GM18511 (cell line): ENCODE measurements around the gene ATG2B.
"Not testable (repeated sequence)": the region's sequence is repeated elsewhere in the genome, so short reads cannot be mapped to it uniquely, and the experiment has no call there.

ENCODE experiments used
- ATAC-seq: cut with Tn5 transposase; IDR thresholded peaks from one replicate; pipeline ENCODE4 v1.9.1; 2021; ENCODE audit warnings: mild to moderate bottlenecking, moderate library complexity; ENCODE audit not compliant: unreplicated experiment

The ATG2B gene

GRCh38 chr14:96373538-96373937, 10.4 kb upstream of the ATG2B start:
- ATAC-seq: no peak

- no peak for ATAC-seq
Observed at GRCh38 chr14:96370528-96370927, 7.4 kb upstream of the ATG2B start.

- no peak for ATAC-seq
Observed at GRCh38 chr14:96368534-96368933, 5.4 kb upstream of the ATG2B start.

DNA sequence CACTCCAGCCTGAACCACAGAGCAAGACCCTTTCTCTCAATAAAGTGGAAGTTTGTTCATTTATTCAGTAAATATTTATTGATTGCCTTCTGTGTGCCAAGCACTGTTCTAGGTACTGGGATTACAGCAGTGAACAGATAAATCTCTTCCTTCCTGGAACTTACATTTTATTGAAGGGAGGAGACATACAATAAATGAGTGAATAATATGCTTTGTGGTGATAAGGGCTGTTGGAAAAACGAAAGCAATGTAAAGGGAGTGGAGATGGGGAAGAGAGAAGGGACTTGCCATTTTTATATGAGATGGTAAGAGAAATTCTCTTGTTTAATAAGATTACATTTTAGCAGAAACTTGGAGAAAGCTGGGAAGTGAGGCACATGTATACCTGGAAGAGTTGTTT, 1.8 kb upstream of the ATG2B start:
- ATAC-seq: no peak

DNA sequence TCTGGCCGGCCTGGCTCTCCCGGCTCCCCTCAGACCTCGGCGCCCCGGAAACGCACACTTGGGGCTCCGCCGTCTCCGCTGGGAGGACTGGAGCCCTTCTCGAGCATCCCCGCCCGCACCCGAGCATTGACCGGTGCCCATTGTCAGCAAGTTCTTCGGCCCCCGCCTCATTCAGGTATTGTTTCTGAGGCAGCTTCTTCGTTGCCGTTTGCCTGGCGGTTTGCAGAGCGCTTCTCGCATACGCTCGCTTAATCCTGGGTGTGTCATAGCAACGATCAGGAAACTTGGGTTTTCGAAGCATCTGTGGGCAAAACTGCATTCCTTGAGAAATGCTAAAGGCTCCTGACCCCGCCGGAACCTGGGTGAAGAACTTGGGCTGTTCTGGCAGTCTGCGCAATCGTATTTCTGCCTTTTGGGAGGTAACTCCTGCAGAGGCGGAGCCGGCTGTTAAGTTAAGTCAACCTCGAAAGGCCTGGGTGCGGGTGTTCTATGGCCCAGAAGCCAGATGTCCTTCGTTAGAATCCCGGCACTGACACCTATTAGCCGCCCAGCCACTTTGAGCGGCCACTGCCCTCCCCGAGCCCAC, 703 bp upstream of the ATG2B start:
- ATAC-seq: peak; percentile 41

GRCh38 chr14:96362071-96362964, 823 bp downstream of the ATG2B start:
- peak; percentile 16 for ATAC-seq

DNA sequence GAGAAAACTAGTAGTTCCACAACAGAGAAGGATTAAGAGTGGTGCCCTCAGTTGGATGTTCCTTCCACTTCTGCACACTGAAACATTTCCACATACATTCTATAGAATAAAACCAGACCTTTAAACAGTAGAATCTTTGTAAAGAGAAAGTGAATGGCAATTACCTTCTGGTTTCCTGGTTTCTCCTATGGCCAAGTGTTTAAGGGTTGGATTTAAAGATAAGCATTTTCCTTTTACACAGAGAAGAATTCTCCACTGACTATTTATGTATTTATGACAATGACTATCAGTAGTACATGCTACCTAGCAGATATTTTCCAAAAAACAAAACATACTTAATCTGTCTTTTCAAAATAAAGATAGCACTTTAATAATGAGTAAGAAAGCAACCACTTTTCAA, 3.2 kb downstream of the ATG2B start:
- ATAC-seq: no peak

DNA sequence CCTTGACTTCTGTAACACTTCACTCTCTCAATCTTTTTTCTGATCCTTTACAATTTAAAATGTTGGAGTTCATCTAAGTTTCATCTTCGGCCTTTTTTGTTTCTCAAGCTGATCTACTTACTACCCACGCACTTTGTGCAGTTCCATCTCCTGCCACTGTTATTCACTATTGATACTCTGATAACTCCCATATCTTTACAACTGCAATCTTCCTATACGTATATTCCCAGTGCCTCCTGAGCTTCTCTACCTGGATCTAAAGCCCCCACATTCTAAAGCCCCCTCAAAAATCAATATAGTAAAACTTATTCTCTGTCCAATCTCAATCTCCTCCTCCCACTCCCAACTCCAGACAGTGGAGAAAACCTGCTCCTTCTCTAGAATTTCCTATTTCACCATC, 5.9 kb downstream of the ATG2B start:
- no peak for ATAC-seq

GRCh38 chr14:96354246-96354645, 8.9 kb downstream of the ATG2B start:
- no peak for ATAC-seq

GRCh38 chr14:96352708-96353107, 10.4 kb downstream of the ATG2B start:
- no peak for ATAC-seq

- ATAC-seq: no peak
Observed at GRCh38 chr14:96351986-96352385, 11.2 kb downstream of the ATG2B start.

DNA sequence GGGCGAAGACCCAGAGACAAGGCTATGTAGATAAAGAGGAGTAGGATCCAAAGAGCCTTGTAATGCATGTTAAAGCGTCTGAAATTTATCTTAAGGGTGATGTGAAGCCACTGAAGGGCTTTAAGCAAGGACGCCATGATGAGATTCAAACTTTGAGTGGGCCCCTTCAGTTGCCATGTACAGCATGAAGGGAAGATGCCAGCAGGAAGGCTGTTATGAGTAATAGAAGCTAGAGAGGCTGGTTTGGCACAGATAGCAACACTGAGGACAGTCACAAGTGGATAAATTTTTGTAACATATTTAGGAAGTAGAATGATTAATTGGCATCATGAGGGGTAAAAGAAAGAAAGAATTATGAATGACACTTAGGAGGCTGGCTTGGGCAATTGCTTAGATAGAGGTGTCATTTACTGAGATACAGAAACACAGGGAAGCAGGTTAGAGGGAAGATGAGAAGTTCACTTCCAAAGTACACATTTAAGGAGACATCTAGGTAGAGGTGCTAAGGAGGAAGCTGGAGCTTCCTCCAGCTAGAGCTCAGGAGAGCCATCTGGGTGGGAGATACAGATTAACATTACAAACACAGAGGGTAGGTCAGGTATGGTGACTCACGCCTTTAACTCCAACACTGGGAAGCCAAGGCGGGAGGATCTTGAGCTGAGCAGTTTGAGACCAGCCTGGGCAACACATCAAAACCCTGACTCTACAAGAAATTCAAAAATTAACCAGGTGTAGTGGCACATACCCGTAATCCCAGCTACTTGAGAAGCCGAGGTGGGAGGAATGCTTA, 13.7 kb downstream of the ATG2B start:
- no peak for ATAC-seq

- ATAC-seq: not testable (repeated sequence)
Observed at GRCh38 chr14:96347957-96348356, 15.2 kb downstream of the ATG2B start.

GRCh38 chr14:96345669-96346068, 17.5 kb downstream of the ATG2B start:
- ATAC-seq: no peak

DNA sequence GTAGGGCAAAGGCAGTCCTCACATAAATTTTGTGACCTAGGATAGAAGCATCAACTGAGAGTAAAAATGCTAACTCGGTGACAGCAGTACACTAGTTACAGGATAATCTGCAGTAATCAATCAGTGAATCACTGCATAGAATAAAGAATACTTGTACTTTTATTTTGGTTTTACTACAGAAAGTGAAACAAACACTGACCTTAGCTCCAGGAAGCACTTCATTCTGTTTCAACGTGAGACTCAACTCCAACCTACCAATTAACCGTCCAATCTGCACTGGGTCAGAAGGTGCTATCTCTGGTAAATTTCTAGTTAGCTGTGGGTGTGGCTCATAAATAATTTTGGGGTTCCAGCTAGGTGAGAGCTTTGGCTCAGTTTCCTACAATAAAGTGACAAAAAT, 21.8 kb downstream of the ATG2B start:
- ATAC-seq: no peak

GRCh38 chr14:96338551-96338950, 24.6 kb downstream of the ATG2B start:
- no peak for ATAC-seq

GRCh38 chr14:96324219-96324618, 38.9 kb downstream of the ATG2B start:
- ATAC-seq: no peak

DNA sequence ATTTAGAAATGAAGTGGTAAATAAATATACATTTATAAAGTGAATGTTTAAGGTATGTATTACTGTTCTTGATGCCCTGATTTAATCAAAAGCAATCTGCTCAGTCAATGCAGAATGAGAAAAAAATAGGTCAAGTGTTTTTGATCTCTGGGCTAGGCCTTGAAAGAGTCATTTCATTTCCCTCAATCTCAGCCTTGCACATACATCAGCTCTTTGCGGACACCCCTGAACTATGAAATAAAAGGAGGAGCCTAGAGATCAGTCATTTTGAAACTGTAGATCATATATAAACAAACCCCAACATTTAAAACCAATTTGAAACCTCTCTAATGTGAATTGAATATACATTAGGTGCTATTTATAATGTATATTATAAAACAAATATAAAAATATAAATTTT, 42.5 kb downstream of the ATG2B start:
- ATAC-seq: no peak

DNA sequence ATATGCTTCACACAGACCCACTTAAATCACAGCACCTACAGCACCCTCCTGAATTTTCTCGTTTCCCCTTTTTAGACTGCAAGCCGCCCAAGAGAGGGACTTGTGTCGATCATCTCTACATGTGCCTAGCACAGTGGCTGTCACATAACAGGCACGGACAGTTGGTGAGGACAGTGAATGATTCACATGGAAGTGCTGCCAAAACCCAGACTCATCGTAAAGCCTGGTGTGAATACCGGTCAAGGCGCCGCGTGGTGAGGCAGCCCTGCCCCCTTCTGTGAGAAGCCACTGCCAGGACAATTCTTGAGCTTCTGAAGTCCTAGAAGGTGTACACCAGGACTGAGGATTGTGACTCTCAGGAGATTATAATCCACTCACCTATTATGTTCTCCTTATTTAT, 44.3 kb downstream of the ATG2B start:
- ATAC-seq: no peak

DNA sequence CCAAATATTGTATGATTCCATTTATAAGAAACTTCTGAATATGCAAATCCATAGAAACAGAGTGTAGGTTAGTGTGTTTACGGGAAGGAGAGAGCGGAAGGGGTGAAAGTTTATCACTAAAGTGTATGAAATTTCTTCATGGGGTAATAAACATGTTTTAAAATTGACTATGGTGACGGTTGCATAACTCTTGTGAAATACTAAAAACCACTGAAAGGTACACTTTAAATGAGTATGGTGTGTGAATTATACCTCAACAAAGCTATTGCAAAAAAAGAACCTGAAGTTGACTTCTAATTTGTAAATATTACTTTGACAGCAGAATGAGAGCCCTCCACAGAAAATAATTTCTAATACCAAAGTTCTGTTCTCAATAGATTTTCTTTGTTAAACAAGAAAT, 47.1 kb downstream of the ATG2B start:
- no peak for ATAC-seq

- no peak for ATAC-seq
Observed at GRCh38 chr14:96310906-96311305, 52.2 kb downstream of the ATG2B start.

GRCh38 chr14:96309896-96310330, 53.2 kb downstream of the ATG2B start:
- no peak for ATAC-seq
